GM12878 (cell line): ENCODE data around the gene CXXC5. TPM values are rescaled to one million over a fixed set of nuclear protein-coding genes. Genes with fewer than 3 reads are reported as not detected.
A peak's percentile ranks its signal among the peaks of the same experiment; 100 is the strongest.

Experiments used
- ATAC-seq: fragments of 200-7000 bp; cut with Tn5 transposase; 3 replicates; pipeline ENCODE4 v1.9.1; 2020; ENCODE audit warnings: mild to moderate bottlenecking, moderate library complexity
- BruUV-seq: library from RNA; stranded (reverse); fragments of 400-500 nt; replicated peaks from 2 replicates; lab custom pipeline; 2021; lab: Mats Ljungman, UMichigan
- CTCF ChIA-PET: fragments of 300-600 bp; sonication (Branson Sonifier 250); formaldehyde crosslinking; extraction: SDS; loops from one replicate; lab custom pipeline; 2021; ENCODE audit warnings: inconsistent platforms; lab: Yijun Ruan, JAX
- POLR2A ChIA-PET: fragments of 350-600 bp; formaldehyde crosslinking; extraction: SDS; loops from one replicate; lab custom pipeline; 2021; ENCODE audit warnings: inconsistent platforms; lab: Charles Lee
- RAD21 ChIA-PET: fragments of 300-600 bp; sonication (Branson Sonifier 250); formaldehyde crosslinking; loops from one replicate; lab custom pipeline; 2023; ENCODE audit warnings: antibody characterized with exemption; ENCODE audit not compliant: unreplicated experiment; lab: Charles Lee
- SMC1A ChIA-PET: fragments of 300-600 bp; sonication (Branson Sonifier 250); formaldehyde crosslinking; loops from one replicate; lab custom pipeline; 2023; ENCODE audit not compliant: unreplicated experiment, uncharacterized antibody; lab: Charles Lee
- DNase-seq: peaks from one replicate; pipeline ENCODE4 v3.0.0-alpha.2; 2011; ENCODE audit warnings: low read depth, low spot score
- FAIRE-seq: peaks from 3 replicates; lab custom pipeline; 2011; peaks lifted over from hg19 to GRCh38; lab: Jason Lieb, UNC
- H2AFZ ChIP-seq: 2 replicates; pipeline ENCODE4 v1.6.0; 2011; ENCODE audit warnings: low read depth, low read length, control low read depth; ENCODE audit not compliant: control insufficient read depth
- H3K27ac ChIP-seq: 2 replicates; pipeline ENCODE4 v1.5.1; 2011; ENCODE audit warnings: control low read depth; ENCODE audit not compliant: control insufficient read depth, insufficient read depth
- H3K27me3 ChIP-seq, 2 experiments: replicated peaks in 1 of 2; 2 replicates each; pipeline versions ENCODE4 v1.6.0 to v1.6.1; 2011; ENCODE audit warnings: low read length in 1 of 2; ENCODE audit not compliant: control insufficient read depth in 2 of 2, insufficient read depth in 2 of 2
- H3K36me3 ChIP-seq, 2 experiments: 2 replicates each; pipeline ENCODE4 v1.5.1; 2011; ENCODE audit warnings: low read length in 1 of 2; ENCODE audit not compliant: control insufficient read depth in 2 of 2, insufficient read depth in 2 of 2
- H3K4me1 ChIP-seq: 2 replicates; pipeline ENCODE4 v1.6.1; 2011; ENCODE audit warnings: mild to moderate bottlenecking, low read length, moderate library complexity, mixed read lengths; ENCODE audit not compliant: control insufficient read depth, insufficient read depth
- H3K4me2 ChIP-seq: 2 replicates; pipeline ENCODE4 v1.6.0; 2011; ENCODE audit warnings: control low read depth; ENCODE audit not compliant: control insufficient read depth, insufficient read depth
- H3K4me3 ChIP-seq: fragments of 200-600 bp; sonication (generic); 2 replicates; pipeline ENCODE4 v1.5.1; 2016
- H3K79me2 ChIP-seq: 2 replicates; pipeline ENCODE4 v1.6.0; 2011; ENCODE audit warnings: low read length; ENCODE audit not compliant: control insufficient read depth, insufficient read depth
- H3K9ac ChIP-seq: 2 replicates; pipeline ENCODE4 v1.8.0; 2011; ENCODE audit warnings: low read length, control low read depth, mixed read lengths; ENCODE audit not compliant: control insufficient read depth, insufficient read depth
- H3K9me3 ChIP-seq: replicated peaks from 3 replicates; pipeline ENCODE4 v1.5.1; 2011; ENCODE audit warnings: mild to moderate bottlenecking, low read length; ENCODE audit not compliant: control insufficient read depth, insufficient read depth
- H4K20me1 ChIP-seq: 2 replicates; pipeline ENCODE4 v1.6.0; 2011; ENCODE audit not compliant: control insufficient read depth, insufficient read depth
- CBFB ChIP-seq: IDR thresholded peaks from 2 replicates; pipeline ENCODE4 v1.6.1; 2016; ENCODE audit warnings: antibody characterized with exemption, low read depth
- EGR1 ChIP-seq, 2 experiments: IDR thresholded peaks; 1 replicate in 1 of 2; 2 replicates in 1 of 2; pipeline ENCODE4 v1.6.1; 2011 to 2012; ENCODE audit warnings: low read depth in 2 of 2, low read length in 2 of 2, borderline replicate concordance in 1 of 2, mild to moderate bottlenecking in 1 of 2, moderate library complexity in 1 of 2
- FOXK2 ChIP-seq: fragments of 450-650 bp; IDR thresholded peaks from 2 replicates; pipeline ENCODE4 v1.6.1; 2017; ENCODE audit warnings: mild to moderate bottlenecking, moderate library complexity
- IKZF2 ChIP-seq, 2 experiments: fragments of 450-650 bp; IDR thresholded peaks; 2 replicates each; pipeline ENCODE4 v1.6.1; 2017; ENCODE audit warnings: mild to moderate bottlenecking in 2 of 2, moderate library complexity in 2 of 2
- JUNB ChIP-seq: IDR thresholded peaks from 2 replicates; pipeline ENCODE4 v1.6.1; 2016; ENCODE audit warnings: antibody characterized with exemption, mild to moderate bottlenecking
- JUND ChIP-seq: IDR thresholded peaks from 2 replicates; pipeline ENCODE4 v1.6.1; 2012; ENCODE audit warnings: low read depth, mild to moderate bottlenecking, low read length, improper control_type of control experiment, moderate library complexity
- MLLT1 ChIP-seq: fragments of 450-650 bp; IDR thresholded peaks from 2 replicates; pipeline ENCODE4 v1.6.1; 2016; ENCODE audit warnings: mild to moderate bottlenecking
- MTA3 ChIP-seq: IDR thresholded peaks from 2 replicates; pipeline ENCODE4 v1.6.1; 2012; ENCODE audit warnings: low read length, inconsistent platforms, borderline replicate concordance
- MXI1 ChIP-seq: fragments of 150-350 bp; IDR thresholded peaks from 2 replicates; pipeline ENCODE4 v1.6.1; 2011; ENCODE audit warnings: low read depth, mild to moderate bottlenecking, inconsistent platforms, low read length, improper control_type of control experiment
- NBN ChIP-seq: fragments of 450-650 bp; IDR thresholded peaks from 2 replicates; pipeline ENCODE4 v1.6.1; 2016
- NFIC ChIP-seq: IDR thresholded peaks from 2 replicates; pipeline ENCODE4 v1.6.1; 2012; ENCODE audit warnings: low read depth, mild to moderate bottlenecking, inconsistent platforms, low read length, moderate library complexity
- NFXL1 ChIP-seq: fragments of 450-650 bp; IDR thresholded peaks from 2 replicates; pipeline ENCODE4 v1.6.1; 2017; ENCODE audit warnings: antibody characterized with exemption, mild to moderate bottlenecking, borderline replicate concordance
- NFYA ChIP-seq: IDR thresholded peaks from 2 replicates; pipeline ENCODE4 v1.6.1; 2011; ENCODE audit warnings: low read depth, mild to moderate bottlenecking, low read length, improper control_type of control experiment, borderline replicate concordance
- PKNOX1 ChIP-seq: fragments of 450-650 bp; IDR thresholded peaks from 2 replicates; pipeline ENCODE4 v1.6.1; 2016; ENCODE audit warnings: mild to moderate bottlenecking
- RELA ChIP-seq: fragments of 450-650 bp; IDR thresholded peaks from 2 replicates; pipeline ENCODE4 v1.8.0; 2014; ENCODE audit warnings: borderline replicate concordance; ENCODE audit not compliant: partially characterized antibody
- RUNX3 ChIP-seq: IDR thresholded peaks from 2 replicates; pipeline ENCODE4 v1.6.1; 2012; ENCODE audit warnings: low read length, inconsistent platforms
- SREBF2 ChIP-seq: IDR thresholded peaks from 2 replicates; pipeline ENCODE4 v1.6.1; 2012; ENCODE audit warnings: mild to moderate bottlenecking, low read length
- USF1 ChIP-seq: IDR thresholded peaks from 2 replicates; pipeline ENCODE4 v1.6.1; 2011; ENCODE audit warnings: borderline replicate concordance, low read depth, mild to moderate bottlenecking, moderate library complexity, mixed read lengths, low read length; ENCODE audit not compliant: insufficient read depth; ENCODE audit errors: extremely low read length
- ZBED1 ChIP-seq: IDR thresholded peaks from 2 replicates; pipeline ENCODE4 v1.6.1; 2016; ENCODE audit warnings: borderline replicate concordance
- ZNF384 ChIP-seq: IDR thresholded peaks from 2 replicates; pipeline ENCODE4 v1.6.1; 2012; ENCODE audit warnings: low read depth, mild to moderate bottlenecking, low read length, improper control_type of control experiment, borderline replicate concordance
- WGBS: methylation state at CpG from one replicate; pipeline ENCODE4 v1.1.6; 2016; ENCODE audit warnings: low lambda C conversion rate; ENCODE audit not compliant: insufficient replicate concordance, insufficient coverage; ENCODE audit errors: missing lambda C conversion rate; 5-methylcytosine and 5-hydroxymethylcytosine counted together
- in situ Hi-C: fragments of 300-500 bp; cut with MboI; formaldehyde crosslinking; loops from 9 replicates; pipeline ENCODE4 v1.14.3; 2018; ENCODE audit warnings: mixed read lengths
- intact Hi-C: fragments of 100-400 bp; cut with micrococcal nuclease; formaldehyde crosslinking; loops from one replicate; pipeline ENCODE4 v1.14.2; 2022; ENCODE audit not compliant: unreplicated experiment
- polyA plus RNA-seq, 11 experiments: library from polyadenylated mRNA; depleted of rRNA in 4 of 11; unstranded in 6 of 11; stranded (reverse) in 5 of 11; fragments of >200 nt; fragmentation: Nextera tagmentation in 4 of 11; fragmentation: Illumina TruSeq in 1 of 11; extraction: Ambion mirVana in 4 of 11; extraction: Trizol in 1 of 11; gene quantifications; 1 replicate in 1 of 11; 2 replicates in 10 of 11; pipeline versions ENCODE4 v1.2.1 to v1.2.3, GENCODE V29; 2011 to 2016; ENCODE audit warnings: inconsistent platforms in 2 of 11, missing spikeins in 2 of 11, low read depth in 1 of 11
- total RNA-seq, 4 experiments: library from RNA; depleted of rRNA in 3 of 4; stranded (reverse); fragments of >200 nt in 3 of 4; fragmentation: Illumina TruSeq in 1 of 4; extraction: Trizol in 1 of 4; gene quantifications; 2 replicates each; pipeline versions ENCODE4 v1.2.1 to v1.2.3, GENCODE V29; 2013 to 2021

CXXC5 gene
- total and polyA plus RNA-seq, 10 of the 15 experiments (the other 5 are each of a cell fraction or from before 2014, with no cell fraction given): 1.8 to 90.8 (median 40.7) TPM

GRCh38 chr5:139698490-139699146 is 50.5 kb downstream of the CXXC5 start:
- in situ Hi-C loops (no loop called here), intact Hi-C loops (no loop called here)
- no peak for FAIRE-seq
- H3K9me3 ChIP-seq: no peaks in the 10 kb centered on the region
- CTCF ChIA-PET: interaction anchor here (1.5 to 5.2 kb wide), 4 partner anchors 8 to 63 kb away, joined by 5 to 67 read pairs (median 46); no protein-coding TSS in a partner anchor
- no peaks in the 10 kb centered on the region for H3K36me3 ChIP-seq
- peaks cover 0 to 3% of the 10 kb centered on the region in 2 experiments; a peak in 2 of 4 replicates for H3K27me3 ChIP-seq
- no peak overlapping the region for H3K9ac ChIP-seq
- H3K4me2 ChIP-seq: no peak overlapping the region
- RAD21 ChIA-PET: interaction anchor here (4.6 kb wide), 1 partner anchor 48 kb away, joined by 17 read pairs; no protein-coding TSS in a partner anchor
- no peaks in the 10 kb centered on the region for H4K20me1 ChIP-seq
- H2AFZ ChIP-seq: no peak overlapping the region
- SMC1A ChIA-PET: interaction anchor here (1.0 to 4.2 kb wide), 6 partner anchors 12 to 124 kb away, joined by 3 to 35 read pairs (median 6); partner anchors contain the start of gene CXXC5
- no peak for ATAC-seq
- TF ChIP-seq NFXL1: no peak
- no peak for TF ChIP-seq CBFB
- 0 out of 2 replicates have a peak, but pooled peaks have one; percentile 13 for TF ChIP-seq SREBF2
- peak in 1 of 2 experiments; percentile 37; a peak in 1 of 3 replicates for TF ChIP-seq EGR1 (IDR thresholded peaks at IDR 0.05; ENCODE audit: borderline replicate concordance in 1 of 2, low read depth in 2 of 2, low read length in 2 of 2)
- no peak for TF ChIP-seq NFYA
- TF ChIP-seq MLLT1: no peak
- no peak for TF ChIP-seq IKZF2 (IDR thresholded peaks at IDR 0.05)
- TF ChIP-seq NBN: no peak
- TF ChIP-seq JUNB: no peak
- TF ChIP-seq MXI1: no peak
- TF ChIP-seq FOXK2: no peak
- TF ChIP-seq ZBED1: no peak
- TF ChIP-seq NFIC: no peak
- TF ChIP-seq RELA: no peak
- TF ChIP-seq JUND: no peak
- TF ChIP-seq USF1: no peak
- TF ChIP-seq RUNX3: 0 out of 2 replicates have a peak, but pooled peaks have one; percentile 9
- no peak for TF ChIP-seq MTA3
- no peak for TF ChIP-seq ZNF384
- no peak for TF ChIP-seq PKNOX1
- TF ChIP-seq, all 136 proteins: peak for 3
- Histone ChIP-seq H3K4me1 (peaks cover 12% of the 10 kb centered on the region), H3K79me2 (no peaks in the 10 kb centered on the region), H3K4me3 (no peak overlapping the region), H3K27ac (no peak overlapping the region)
- POLR2A ChIA-PET: interaction anchor here (0.6 to 1.1 kb wide), 5 partner anchors 14 to 216 kb away, joined by 3 to 4 read pairs (median 3); partner anchors contain the start of gene STING1
- BruUV-seq: no TSS peak
- no peak for DNase-seq
- 22% methylated on average over 12 of the region's 13 CpGs for WGBS
